ENCODE results near the gene RRM1. TPM values are rescaled to one million over a fixed set of nuclear protein-coding genes. Genes with fewer than 3 reads are reported as not detected.
"Not testable (repeated sequence)": the region's sequence is repeated elsewhere in the genome, so short reads cannot be mapped to it uniquely, and the experiment has no call there.

The RRM1 gene
- total RNA-seq, 1 experiment from 2014 or later = 138 TPM

GRCh38 chr11:4127357-4127756, 32.8 kb downstream of the RRM1 start:
- H3K27me3 Mint-ChIP-seq (ENCODE audit: low read depth) = no peaks in the 10 kb centered on the region
- Histone ChIP-seq H2BK5ac (ENCODE audit: insufficient read length, low read length) (no peak overlapping the region), H3K4me2 (ENCODE audit: insufficient read depth, insufficient read length, low read length) (no peak overlapping the region), H3K4ac (ENCODE audit: low read depth, low read length) (no peak overlapping the region), H2AFZ (ENCODE audit: low read length) (no peak overlapping the region), H4K8ac (replicated peaks; ENCODE audit: insufficient read length, low read depth, low read length) (no peak overlapping the region), H3K27ac (ENCODE audit: insufficient read length, low read depth, low read length) (no peak overlapping the region), H2BK15ac (ENCODE audit: low read depth, low read length) (no peak overlapping the region), H4K5ac (ENCODE audit: insufficient read length, low read depth, low read length) (no peak overlapping the region), H2BK20ac (ENCODE audit: low read depth, low read length, poor library complexity, severe bottlenecking) (no peak overlapping the region), H2BK120ac (ENCODE audit: low read depth, low read length, poor library complexity, severe bottlenecking) (no peak overlapping the region), H3K4me1 (ENCODE audit: insufficient read depth, low read length) (no peaks in the 10 kb centered on the region), H3K56ac (ENCODE audit: insufficient read length, low read depth, low read length) (no peak overlapping the region), H4K91ac (ENCODE audit: insufficient read length, low read depth, low read length) (no peak overlapping the region), H3K18ac (ENCODE audit: insufficient read length, low read depth, low read length) (no peak overlapping the region), H3T11ph (ENCODE audit: low read length) (no peak overlapping the region), H2BK12ac (ENCODE audit: insufficient read length, low read depth, low read length) (no peak overlapping the region), H3K27me3 (ENCODE audit: insufficient read depth, low read length) (no peaks in the 10 kb centered on the region), H3K23ac (ENCODE audit: insufficient read length, low read depth, low read length) (no peak overlapping the region), H4K20me1 (ENCODE audit: control insufficient read depth, insufficient read depth, insufficient read length) (no peaks in the 10 kb centered on the region), H3K14ac (ENCODE audit: insufficient read depth, low read length) (no peak overlapping the region), H3K79me2 (ENCODE audit: insufficient read depth, low read length) (no peaks in the 10 kb centered on the region), H3K9me3 (ENCODE audit: control insufficient read depth, low read depth, low read length) (no peaks in the 10 kb centered on the region), H3K9ac (ENCODE audit: extremely low read depth, insufficient read length, low read length) (no peak overlapping the region), H3K79me1 (ENCODE audit: insufficient read depth, low read depth, low read length, poor library complexity, severe bottlenecking) (no peaks in the 10 kb centered on the region), H2AK5ac (ENCODE audit: insufficient read length, low read length) (no peak overlapping the region), H3K23me2 (ENCODE audit: insufficient read length, low read depth, low read length, poor library complexity, severe bottlenecking) (no peaks in the 10 kb centered on the region)
- TF ChIP-seq, protein P1, sequence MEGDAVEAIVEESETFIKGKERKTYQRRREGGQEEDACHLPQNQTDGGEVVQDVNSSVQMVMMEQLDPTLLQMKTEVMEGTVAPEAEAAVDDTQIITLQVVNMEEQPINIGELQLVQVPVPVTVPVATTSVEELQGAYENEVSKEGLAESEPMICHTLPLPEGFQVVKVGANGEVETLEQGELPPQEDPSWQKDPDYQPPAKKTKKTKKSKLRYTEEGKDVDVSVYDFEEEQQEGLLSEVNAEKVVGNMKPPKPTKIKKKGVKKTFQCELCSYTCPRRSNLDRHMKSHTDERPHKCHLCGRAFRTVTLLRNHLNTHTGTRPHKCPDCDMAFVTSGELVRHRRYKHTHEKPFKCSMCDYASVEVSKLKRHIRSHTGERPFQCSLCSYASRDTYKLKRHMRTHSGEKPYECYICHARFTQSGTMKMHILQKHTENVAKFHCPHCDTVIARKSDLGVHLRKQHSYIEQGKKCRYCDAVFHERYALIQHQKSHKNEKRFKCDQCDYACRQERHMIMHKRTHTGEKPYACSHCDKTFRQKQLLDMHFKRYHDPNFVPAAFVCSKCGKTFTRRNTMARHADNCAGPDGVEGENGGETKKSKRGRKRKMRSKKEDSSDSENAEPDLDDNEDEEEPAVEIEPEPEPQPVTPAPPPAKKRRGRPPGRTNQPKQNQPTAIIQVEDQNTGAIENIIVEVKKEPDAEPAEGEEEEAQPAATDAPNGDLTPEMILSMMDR (conservative IDR thresholded peaks at IDR 0.05) = no peak
- H3K27ac Mint-ChIP-seq = no peak overlapping the region
- H3K4me3 Mint-ChIP-seq = no peak overlapping the region
- H3K9me3 Mint-ChIP-seq = no peaks in the 10 kb centered on the region
- H3K4me1 Mint-ChIP-seq = no peaks in the 10 kb centered on the region
- peaks cover 21 to 76% (median 67%) of the 10 kb centered on the region in 3 experiments; a peak in 6 of 7 replicates for H3K36me3 Mint-ChIP-seq (ENCODE audit: insufficient read depth in 1 of 3, low read depth in 3 of 3)
- no CpG with 5 or more reads among the region's 1 CpG for WGBS (ENCODE audit: extremely low coverage, insufficient read length, low lambda C conversion rate)
- DNase-seq = no peak

- not testable (repeated sequence) for H2BK15ac ChIP-seq (ENCODE audit: low read depth, low read length)
Observed at GRCh38 chr11:4130219-4130618, 35.6 kb downstream of the RRM1 start.

More at GRCh38 chr11:4130219-4130618, 35.6 kb downstream of the RRM1 start:
- H3K18ac ChIP-seq (ENCODE audit: insufficient read length, low read depth, low read length); H3K56ac ChIP-seq (ENCODE audit: insufficient read length, low read depth, low read length); H3K4me1 ChIP-seq (ENCODE audit: insufficient read depth, low read length); H3K79me2 ChIP-seq (ENCODE audit: insufficient read depth, low read length); H3K4me1 Mint-ChIP-seq; H3K27me3 ChIP-seq (ENCODE audit: insufficient read depth, low read length); H3K4ac ChIP-seq (ENCODE audit: low read depth, low read length); H3K9ac ChIP-seq (ENCODE audit: extremely low read depth, insufficient read length, low read length); H3K4me3 Mint-ChIP-seq; H4K20me1 ChIP-seq (ENCODE audit: control insufficient read depth, insufficient read depth, insufficient read length); H2BK120ac ChIP-seq (ENCODE audit: low read depth, low read length, poor library complexity, severe bottlenecking); H3K9me3 ChIP-seq (ENCODE audit: control insufficient read depth, low read depth, low read length); H3K23ac ChIP-seq (ENCODE audit: insufficient read length, low read depth, low read length); H3K27ac ChIP-seq (ENCODE audit: insufficient read length, low read depth, low read length); H2BK5ac ChIP-seq (ENCODE audit: insufficient read length, low read length); H3K27ac Mint-ChIP-seq; H3K9me3 Mint-ChIP-seq; H4K5ac ChIP-seq (ENCODE audit: insufficient read length, low read depth, low read length); H3K14ac ChIP-seq (ENCODE audit: insufficient read depth, low read length); H2BK12ac ChIP-seq (ENCODE audit: insufficient read length, low read depth, low read length); H3T11ph ChIP-seq (ENCODE audit: low read length); H3K23me2 ChIP-seq (ENCODE audit: insufficient read length, low read depth, low read length, poor library complexity, severe bottlenecking); H4K91ac ChIP-seq (ENCODE audit: insufficient read length, low read depth, low read length); H3K27me3 Mint-ChIP-seq (ENCODE audit: low read depth); H2AFZ ChIP-seq (ENCODE audit: low read length); H4K8ac ChIP-seq (replicated peaks; ENCODE audit: insufficient read length, low read depth, low read length); H3K4me2 ChIP-seq (ENCODE audit: insufficient read depth, insufficient read length, low read length); H2AK5ac ChIP-seq (ENCODE audit: insufficient read length, low read length); H3K79me1 ChIP-seq (ENCODE audit: insufficient read depth, low read depth, low read length, poor library complexity, severe bottlenecking); H2BK20ac ChIP-seq (ENCODE audit: low read depth, low read length, poor library complexity, severe bottlenecking); DNase-seq: not testable (repeated sequence)
- H3K36me3 Mint-ChIP-seq (ENCODE audit: insufficient read depth in 1 of 3, low read depth in 3 of 3) = peaks cover 17 to 76% (median 57%) of the 10 kb centered on the region in 3 experiments; a peak in 6 of 7 replicates
- no CpG with 5 or more reads among the region's 4 CpGs for WGBS (ENCODE audit: extremely low coverage, insufficient read length, low lambda C conversion rate)
